ENCODE measurements around the gene SYNE1.
"Not testable (repeated sequence)": the region's sequence is repeated elsewhere in the genome, so short reads cannot be mapped to it uniquely, and the experiment has no call there.

SYNE1 gene

DNA sequence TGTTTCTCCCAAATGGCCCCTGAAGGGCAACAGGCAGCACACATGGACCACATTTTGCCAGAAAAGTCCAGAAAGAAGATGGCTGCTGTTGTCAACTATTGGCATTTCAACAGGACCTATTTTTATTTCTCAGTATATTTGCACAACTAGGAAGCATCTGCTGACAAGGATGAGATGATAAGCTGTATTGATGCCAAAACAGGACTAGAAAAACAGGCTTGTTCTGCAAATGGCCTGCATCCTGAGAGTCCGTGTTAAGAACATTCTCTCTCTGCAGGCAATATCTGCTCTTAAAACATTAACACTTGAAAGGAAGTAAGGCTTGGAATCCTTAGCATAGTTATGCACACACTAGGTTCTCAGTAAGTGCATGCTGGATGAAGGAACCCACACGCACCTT, 546.0 kb downstream of the SYNE1 start:
- DNase-seq = no peak

DNA sequence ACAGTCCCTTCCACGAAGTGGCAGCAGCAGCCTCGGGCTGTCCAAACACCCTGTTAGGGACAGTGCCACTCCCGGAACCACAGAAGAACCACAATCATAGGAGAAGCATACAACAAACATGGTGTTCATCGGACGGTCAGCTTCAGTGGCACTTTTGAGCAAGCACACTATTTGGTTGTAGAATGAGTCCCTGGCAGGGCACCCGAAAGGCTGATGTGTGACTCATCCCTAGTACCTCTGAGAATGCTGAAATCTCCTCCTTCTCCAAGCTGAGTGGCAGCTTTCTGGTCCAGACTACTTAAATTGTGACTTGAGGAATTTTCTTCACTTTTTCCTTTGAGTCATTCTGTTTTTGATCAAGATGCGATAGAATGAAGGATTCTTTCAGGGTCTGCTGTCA, 547.2 kb downstream of the SYNE1 start:
- no peak for DNase-seq

DNA sequence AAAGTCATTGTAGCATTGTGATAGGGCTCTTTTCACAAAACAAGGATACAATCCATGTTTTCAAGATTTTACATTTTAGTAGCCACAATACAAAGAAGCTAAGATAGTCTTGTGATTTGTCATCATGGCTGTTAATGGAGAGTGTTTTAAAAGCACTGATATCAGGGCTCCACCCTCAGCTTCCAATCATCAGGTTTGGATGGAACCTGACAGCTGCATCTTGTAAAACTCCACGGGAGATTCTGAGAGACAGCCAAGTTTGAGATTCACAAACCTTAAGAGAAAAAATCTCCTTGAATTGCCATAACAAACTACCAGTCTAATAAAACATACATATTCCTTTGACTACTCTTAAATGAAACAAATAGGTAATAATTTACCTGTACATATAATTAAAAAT, 549.5 kb downstream of the SYNE1 start:
- no peak for DNase-seq

DNA sequence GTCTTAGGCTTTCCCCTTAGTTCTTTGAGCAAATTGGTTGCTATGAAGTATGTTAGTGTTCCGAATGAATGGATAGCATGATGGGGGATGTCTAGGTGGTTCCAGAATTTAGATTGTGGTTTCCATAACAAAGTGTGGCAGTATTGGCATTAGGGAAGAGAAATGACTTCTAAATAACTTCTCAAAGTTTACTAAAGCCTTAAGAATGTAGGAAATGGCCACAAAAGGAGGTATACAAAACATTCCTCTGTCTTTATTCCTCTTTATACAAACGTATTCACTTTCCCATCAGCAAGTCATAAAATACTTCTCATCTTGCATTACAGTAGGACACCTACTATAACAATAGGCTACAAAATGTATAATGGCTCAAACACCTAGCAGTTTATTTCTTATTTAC, 550.1 kb downstream of the SYNE1 start:
- DNase-seq = no peak

DNA sequence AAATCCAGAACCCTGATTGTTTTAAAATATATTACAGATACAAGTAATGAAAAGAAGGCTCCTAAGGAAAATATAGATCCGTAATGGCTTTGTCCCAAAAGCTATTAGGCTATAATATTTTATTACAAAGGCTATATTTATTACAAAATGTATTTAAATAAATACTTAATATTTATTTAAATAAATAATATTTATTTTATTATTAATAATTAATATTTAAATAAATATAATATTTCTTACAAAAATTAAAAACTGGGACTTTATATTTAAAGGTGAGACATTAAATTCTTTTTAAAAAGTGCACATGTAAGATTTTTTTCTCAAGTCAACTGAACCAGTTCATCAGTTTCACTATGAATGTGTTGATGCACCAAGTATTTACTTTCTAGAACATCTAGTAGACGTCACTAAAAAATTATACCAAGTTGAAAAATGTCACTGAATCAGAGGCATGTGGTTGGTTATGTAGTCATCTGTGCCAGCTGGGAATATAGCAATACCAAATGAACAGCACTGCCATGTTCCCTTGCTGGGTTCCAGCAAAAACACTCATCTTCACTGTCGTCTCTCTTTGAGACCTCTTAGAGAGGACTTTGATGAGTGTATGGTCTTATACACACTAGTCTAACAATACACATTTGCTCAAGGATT, 550.8 kb downstream of the SYNE1 start:
- no peak for DNase-seq

DNA sequence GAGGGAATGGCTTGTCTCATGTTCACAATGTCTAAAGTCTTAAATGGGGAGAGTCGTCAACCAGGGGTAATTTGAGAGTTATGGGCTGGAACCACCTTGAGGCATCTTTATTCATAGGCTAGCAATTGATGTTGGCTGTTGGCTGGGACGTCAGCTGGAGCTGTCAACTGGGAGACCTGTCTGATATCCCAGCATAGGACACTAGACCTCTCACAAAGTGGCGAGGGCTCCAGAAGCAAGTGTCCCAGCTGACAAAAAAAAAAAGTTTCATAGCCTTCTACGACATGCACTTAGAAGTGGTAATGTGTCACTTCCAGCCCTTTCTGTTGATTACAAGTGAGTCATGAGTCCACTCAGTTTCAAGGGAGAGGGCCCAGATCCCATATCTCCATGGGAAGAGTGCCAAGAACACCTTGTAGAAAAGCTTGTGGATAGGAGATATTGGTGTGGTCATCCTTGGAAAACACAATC, 551.7 kb downstream of the SYNE1 start:
- no peak for DNase-seq

DNA sequence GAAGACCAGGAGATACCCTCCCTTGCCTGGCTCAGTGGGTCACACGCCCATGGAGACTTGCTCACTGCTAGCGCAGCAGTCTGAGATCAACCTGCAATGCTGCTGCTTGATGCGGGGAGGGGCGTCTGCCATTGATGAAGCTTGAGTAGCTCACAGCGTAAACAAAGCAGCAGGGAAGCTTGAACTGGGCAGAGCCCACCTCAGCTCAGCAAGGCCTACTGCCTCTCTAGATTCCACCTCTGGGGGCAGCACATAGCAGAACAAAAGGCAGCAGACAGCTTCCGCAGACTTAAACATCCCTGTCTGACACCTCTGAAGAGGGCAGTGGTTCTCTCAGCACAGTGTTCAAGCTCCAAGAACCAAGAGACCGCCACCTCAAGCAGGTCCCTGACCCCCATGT, 558.4 kb downstream of the SYNE1 start:
- DNase-seq = peak; percentile 52

DNA sequence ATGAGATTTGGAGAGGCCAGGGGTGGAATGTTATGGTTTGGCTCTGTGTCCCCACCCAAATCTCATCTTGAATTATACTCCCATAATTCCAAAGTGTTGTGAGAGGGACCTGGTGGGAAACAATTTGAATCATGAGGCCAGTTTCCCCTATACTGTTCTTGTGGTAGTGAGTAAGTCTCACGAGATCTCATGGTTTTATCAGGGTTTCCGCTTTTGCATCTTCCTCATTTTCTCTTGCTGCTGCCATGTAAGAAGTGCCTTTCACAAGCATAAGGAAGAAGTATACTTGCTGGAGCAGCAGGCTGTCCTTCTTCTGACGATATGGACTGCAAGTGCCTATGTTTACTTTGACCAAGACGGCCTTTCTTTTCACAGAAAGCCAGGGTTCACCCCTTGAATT, 559.2 kb downstream of the SYNE1 start:
- no peak for DNase-seq

DNA sequence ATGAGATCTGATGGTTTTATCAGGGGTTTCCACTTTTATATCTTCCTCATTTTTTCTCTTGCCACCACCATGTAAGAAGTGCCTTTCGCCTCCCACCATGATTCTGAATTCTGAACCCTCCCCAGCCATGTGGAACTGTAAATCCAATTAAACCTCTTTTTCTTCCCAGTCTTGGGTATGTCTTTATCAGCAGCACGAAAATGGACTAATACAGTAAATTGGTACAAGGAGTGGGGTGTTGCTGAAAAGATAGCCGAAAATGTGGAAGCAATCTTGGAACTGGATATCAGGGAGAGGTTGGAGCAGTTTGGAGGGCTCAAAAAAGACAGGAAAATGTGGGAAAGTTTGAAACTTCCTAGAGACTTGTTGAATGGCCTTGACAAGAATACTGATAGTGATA, 560.9 kb downstream of the SYNE1 start:
- DNase-seq = not testable (repeated sequence)

DNA sequence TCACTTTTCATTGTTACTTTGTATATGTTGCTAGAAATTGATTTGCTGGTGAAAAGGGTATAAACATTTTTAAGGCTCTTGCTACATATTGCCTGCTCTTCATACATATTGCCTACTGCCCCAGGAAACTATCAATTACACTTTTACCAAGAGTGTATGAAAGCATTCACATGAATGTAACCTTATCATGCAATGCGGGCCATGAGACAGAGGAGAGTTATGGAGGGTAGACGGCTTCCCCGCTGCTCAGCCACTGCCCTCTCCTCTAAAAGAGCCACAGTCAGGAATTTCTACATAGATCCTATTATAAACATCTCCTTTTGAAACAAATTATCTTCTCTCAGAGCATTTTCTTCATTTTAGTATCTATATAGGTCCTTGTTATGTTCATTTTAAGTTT, 565.3 kb downstream of the SYNE1 start:
- no peak for DNase-seq
